SK-N-SH (cell line): ENCODE results near the gene L1TD1. TPM values are rescaled to one million over a fixed set of nuclear protein-coding genes. Genes with fewer than 3 reads are reported as not detected.

Experiments
- CTCF ChIA-PET: fragments of 300-600, 350-600 bp; formaldehyde crosslinking; extraction: SDS; loops from one replicate; lab custom pipeline; 2021; lab: Yijun Ruan, JAX
- POLR2A ChIA-PET: fragments of 350-600 bp; sonication (Branson Sonifier 250); formaldehyde crosslinking; extraction: SDS; loops from one replicate; lab custom pipeline; 2020; ENCODE audit warnings: antibody characterized with exemption, inconsistent platforms; lab: Yijun Ruan, JAX
- DNase-seq: peaks from one replicate; pipeline ENCODE4 v3.0.0; 2012
- H2AFZ ChIP-seq: fragments of 200-600 bp; sonication (generic); 2 replicates; pipeline ENCODE4 v1.8.1; 2016; ENCODE audit warnings: antibody characterized with exemption, mild to moderate bottlenecking, low read depth
- H3F3A ChIP-seq: fragments of 200-600 bp; sonication (generic); replicated peaks from 2 replicates; pipeline ENCODE3; 2016; ENCODE audit warnings: antibody characterized with exemption, mild to moderate bottlenecking; ENCODE audit not compliant: insufficient read depth
- H3K27ac ChIP-seq, 2 experiments: fragments of 200-500 bp in 1 of 2; fragments of 200-600 bp in 1 of 2; sonication (Bioruptor generic) in 1 of 2; sonication (generic), shearing (Covaris generic) in 1 of 2; 2 replicates each; pipeline versions ENCODE4 v1.5.1 to v1.6.1; 2014 to 2016; ENCODE audit warnings: low read depth in 2 of 2, inconsistent platforms in 1 of 2, low read length in 1 of 2, mild to moderate bottlenecking in 1 of 2, mixed read lengths in 1 of 2
- H3K27me3 ChIP-seq: fragments of 200-600 bp; sonication (generic), shearing (Covaris generic); 2 replicates; pipeline ENCODE4 v1.6.1; 2016; ENCODE audit warnings: mixed run types; ENCODE audit not compliant: insufficient read depth
- H3K36me3 ChIP-seq, 2 experiments: fragments of 200-500 bp in 1 of 2; fragments of 200-600 bp in 1 of 2; sonication (Bioruptor generic) in 1 of 2; sonication (generic) in 1 of 2; replicated peaks in 1 of 2; 2 replicates each; pipeline versions ENCODE3 to v1.5.1; 2014 to 2016; ENCODE audit warnings: low read length in 1 of 2, mild to moderate bottlenecking in 1 of 2; ENCODE audit not compliant: insufficient read depth in 2 of 2, control insufficient read depth in 1 of 2
- H3K4me1 ChIP-seq, 2 experiments: fragments of 200-500 bp in 1 of 2; fragments of 200-600 bp in 1 of 2; sonication (Bioruptor generic) in 1 of 2; sonication (generic), shearing (Covaris generic) in 1 of 2; 2 replicates each; pipeline versions ENCODE4 v1.5.1 to v1.6.1; 2014 to 2016; ENCODE audit warnings: low read depth in 1 of 2, low read length in 1 of 2, mixed run types in 1 of 2; ENCODE audit not compliant: insufficient read depth in 2 of 2, control insufficient read depth in 1 of 2
- H3K4me2 ChIP-seq: fragments of 200-600 bp; sonication (generic), shearing (Covaris generic); 2 replicates; pipeline ENCODE4 v1.6.1; 2017; ENCODE audit warnings: mixed run types
- H3K4me3 ChIP-seq, 2 experiments: fragments of 200-500 bp in 1 of 2; fragments of 200-600 bp in 1 of 2; sonication (Bioruptor generic) in 1 of 2; sonication (generic), shearing (Covaris generic) in 1 of 2; 2 replicates each; pipeline versions ENCODE4 v1.5.1 to v1.8.1; 2014 to 2016; ENCODE audit warnings: low read depth in 2 of 2, inconsistent platforms in 1 of 2, low read length in 1 of 2, mild to moderate bottlenecking in 1 of 2, mixed read lengths in 1 of 2, moderate library complexity in 1 of 2
- H3K79me2 ChIP-seq: fragments of 200-600 bp; sonication (generic); 2 replicates; pipeline ENCODE4 v1.8.1; 2017; ENCODE audit warnings: mild to moderate bottlenecking; ENCODE audit not compliant: insufficient read depth
- H3K9ac ChIP-seq: fragments of 200-600 bp; sonication (generic); 2 replicates; pipeline ENCODE4 v1.6.1; 2017; ENCODE audit warnings: mixed run types
- H3K9me2 ChIP-seq: fragments of 200-600 bp; sonication (generic); 2 replicates; pipeline ENCODE4 v1.6.1; 2017; ENCODE audit warnings: mixed run types
- H3K9me3 ChIP-seq: fragments of 200-600 bp; sonication (generic); 2 replicates; pipeline ENCODE4 v1.6.1; 2017; ENCODE audit warnings: mixed run types, mild to moderate bottlenecking, moderate library complexity
- H4K20me1 ChIP-seq: fragments of 200-600 bp; sonication (generic); 2 replicates; pipeline ENCODE4 v1.6.1; 2017; ENCODE audit warnings: mild to moderate bottlenecking, mixed run types; ENCODE audit not compliant: insufficient read depth
- EP300 ChIP-seq, 2 experiments: IDR thresholded peaks; 2 replicates each; pipeline versions ENCODE4 v1.4.0 to v1.6.1; 2012; ENCODE audit warnings: borderline replicate concordance in 1 of 2, low read depth in 1 of 2, low read length in 1 of 2
- EZH2phosphoT487 ChIP-seq: fragments of 200-600 bp; sonication (generic); IDR thresholded peaks from 2 replicates; pipeline ENCODE4 v1.6.1; 2017; ENCODE audit warnings: low read depth, mixed run types, mild to moderate bottlenecking, antibody characterized with exemption, moderate library complexity, borderline replicate concordance
- FOSL2 ChIP-seq: IDR thresholded peaks from 2 replicates; pipeline ENCODE4 v1.4.0; 2012; ENCODE audit warnings: low read depth, mild to moderate bottlenecking, moderate library complexity, borderline replicate concordance
- FOXM1 ChIP-seq: IDR thresholded peaks from 2 replicates; pipeline ENCODE4 v1.4.0; 2012; ENCODE audit warnings: low read depth, mild to moderate bottlenecking
- GABPA ChIP-seq: IDR thresholded peaks from 2 replicates; pipeline ENCODE4 v1.4.0; 2012; ENCODE audit warnings: low read depth, mild to moderate bottlenecking
- GATA2 ChIP-seq: sonication (generic); formaldehyde crosslinking; IDR thresholded peaks from 2 replicates; pipeline ENCODE4 v1.5.0; 2020; ENCODE audit warnings: mild to moderate bottlenecking, missing genetic modification reagents
- MXI1 ChIP-seq: IDR thresholded peaks from 2 replicates; pipeline ENCODE4 v1.6.1; 2012; ENCODE audit warnings: mild to moderate bottlenecking, low read depth, low read length, improper control_type of control experiment
- NFIC ChIP-seq: IDR thresholded peaks from 2 replicates; pipeline ENCODE4 v1.4.0; 2012; ENCODE audit warnings: borderline replicate concordance
- NRF1 ChIP-seq: IDR thresholded peaks from 2 replicates; pipeline ENCODE4 v1.6.1; 2012; ENCODE audit warnings: low read depth, mild to moderate bottlenecking, low read length
- RCOR1 ChIP-seq: fragments of 150-350 bp; IDR thresholded peaks from 2 replicates; pipeline ENCODE4 v1.6.1; 2017; ENCODE audit warnings: antibody characterized with exemption, low read length
- RFX5 ChIP-seq: IDR thresholded peaks from 2 replicates; pipeline ENCODE4 v1.6.1; 2012; ENCODE audit warnings: mild to moderate bottlenecking, improper control_type of control experiment, low read length
- RXRA ChIP-seq: IDR thresholded peaks from 2 replicates; pipeline ENCODE4 v1.4.0; 2012; ENCODE audit warnings: low read depth, mild to moderate bottlenecking, borderline replicate concordance
- SIN3A ChIP-seq: IDR thresholded peaks from 2 replicates; pipeline ENCODE4 v1.6.1; 2012; ENCODE audit warnings: low read depth, mild to moderate bottlenecking, low read length, moderate library complexity, borderline replicate concordance
- YY1 ChIP-seq: IDR thresholded peaks from 2 replicates; pipeline ENCODE4 v1.4.0; 2012; ENCODE audit warnings: low read depth, mild to moderate bottlenecking
- WGBS: methylation state at CpG from one replicate; pipeline ENCODE4 v1.1.6; 2017; ENCODE audit warnings: low lambda C conversion rate; 5-methylcytosine and 5-hydroxymethylcytosine counted together
- polyA plus RNA-seq, 3 experiments: library from polyadenylated mRNA; depleted of rRNA; stranded (reverse); fragments of >200 nt; gene quantifications; 2 replicates each; pipeline ENCODE4 v1.2.3, GENCODE V29; 2012
- TF ChIP-seq, protein P1 (sequence below): IDR thresholded peaks from 2 replicates; pipeline ENCODE4 v1.4.0; 2012; ENCODE audit warnings: low read depth, borderline replicate concordance
- TF ChIP-seq, protein P2 (sequence below): fragments of 200-600 bp; sonication (generic); IDR thresholded peaks from 2 replicates; pipeline ENCODE4 v1.6.1; 2017; ENCODE audit warnings: antibody characterized with exemption, mild to moderate bottlenecking, moderate library complexity
- TF ChIP-seq, protein P3 (sequence below): IDR thresholded peaks from 2 replicates; pipeline ENCODE4 v1.6.1; 2012; ENCODE audit warnings: mild to moderate bottlenecking, low read depth, low read length, moderate library complexity
- TF ChIP-seq, protein P4 (sequence below): IDR thresholded peaks from 2 replicates; pipeline ENCODE4 v1.4.0; 2012; ENCODE audit warnings: low read depth, borderline replicate concordance

L1TD1 gene
- polyA plus RNA-seq, 1 of the 3 experiments (the other 2 are of a cell fraction): not detected

DNA sequence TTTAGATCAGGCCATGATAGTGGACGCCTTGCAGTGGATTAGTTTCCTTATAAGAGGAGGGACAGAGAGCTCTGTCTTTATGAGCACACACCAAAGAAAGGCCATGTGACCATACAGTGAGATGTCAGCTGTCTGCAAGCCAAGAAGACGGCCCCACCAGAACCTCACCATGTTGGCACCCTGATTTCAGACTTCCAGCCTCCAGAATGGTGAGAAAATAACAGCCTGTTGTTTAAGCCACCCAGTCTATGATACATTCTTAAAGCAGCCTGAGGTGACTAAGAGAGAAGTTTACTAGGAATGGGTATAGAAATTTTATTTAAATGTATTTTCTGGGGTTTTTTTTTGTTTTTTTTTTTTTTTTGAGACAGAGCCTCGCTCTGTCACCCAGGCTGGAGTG, 29.5 kb downstream of the L1TD1 start:
- Histone ChIP-seq H3K9me3 (no peaks in the 10 kb centered on the region), H3K27me3 (no peaks in the 10 kb centered on the region), H2AFZ (no peak overlapping the region), H3K36me3 (no peaks in the 10 kb centered on the region), H3K79me2 (no peaks in the 10 kb centered on the region)
- ChIA-PET POLR2A (no interaction called here), CTCF (no interaction called here)
- TF ChIP-seq SIN3A (no peak), GATA2 (CRISPR knock-in tag) (no peak), GABPA (no peak), RCOR1 (no peak)
- TF ChIP-seq, all 33 proteins: peak for 0
- Histone ChIP-seq H3K9ac (no peak overlapping the region), H3K4me3 (no peak overlapping the region), H3K4me1 (peaks cover 0 to 4% of the 10 kb centered on the region in 2 experiments; a peak in 1 of 4 replicates), H3K9me2 (no peaks in the 10 kb centered on the region), H4K20me1 (no peaks in the 10 kb centered on the region), H3K27ac (no peak overlapping the region), H3K4me2 (no peak overlapping the region), H3F3A (no peaks in the 10 kb centered on the region)
- WGBS: 47% methylated on average over 2 of the region's 3 CpGs
- no peak for DNase-seq

DNA sequence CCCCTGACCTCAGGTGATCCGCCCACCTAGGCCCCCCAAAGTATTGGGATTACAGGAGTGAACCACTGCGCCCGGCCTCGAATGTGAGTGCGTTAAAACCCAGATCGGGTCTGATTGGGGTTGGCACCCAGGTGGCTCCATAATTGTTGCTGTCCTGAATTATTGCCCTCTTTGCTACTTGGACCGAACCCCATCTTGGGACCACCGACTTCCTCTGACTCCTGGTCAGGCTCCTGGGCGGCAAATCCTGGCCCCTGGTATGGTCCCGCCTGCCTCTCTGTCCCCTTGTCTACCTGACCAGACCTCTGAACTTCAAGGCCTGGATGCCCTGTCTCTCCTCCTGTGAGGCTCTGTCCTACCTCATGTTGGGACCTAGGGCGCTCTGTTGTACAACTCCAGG, 32.8 kb downstream of the L1TD1 start:
- WGBS: 72% methylated on average over 11 of the region's 11 CpGs

More for the DNA sequence above, 32.8 kb downstream of the L1TD1 start:
- H3K36me3 ChIP-seq: no peaks in the 10 kb centered on the region
- no peaks in the 10 kb centered on the region for H3K9me3 ChIP-seq
- H3K4me3 ChIP-seq: no peak overlapping the region
- CTCF ChIA-PET: interaction anchor here (0.7 to 1.6 kb wide), 3 partner anchors 15 to 45 kb away, joined by 3 to 4 read pairs (median 3); no protein-coding TSS in a partner anchor
- no peak overlapping the region for H3K9ac ChIP-seq
- TF ChIP-seq FOSL2: no peak
- TF ChIP-seq MXI1: no peak
- TF ChIP-seq YY1: no peak
- TF ChIP-seq NFIC: no peak
- no peak for TF ChIP-seq EZH2phosphoT487
- TF ChIP-seq, protein P1, sequence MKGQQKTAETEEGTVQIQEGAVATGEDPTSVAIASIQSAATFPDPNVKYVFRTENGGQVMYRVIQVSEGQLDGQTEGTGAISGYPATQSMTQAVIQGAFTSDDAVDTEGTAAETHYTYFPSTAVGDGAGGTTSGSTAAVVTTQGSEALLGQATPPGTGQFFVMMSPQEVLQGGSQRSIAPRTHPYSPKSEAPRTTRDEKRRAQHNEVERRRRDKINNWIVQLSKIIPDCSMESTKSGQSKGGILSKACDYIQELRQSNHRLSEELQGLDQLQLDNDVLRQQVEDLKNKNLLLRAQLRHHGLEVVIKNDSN: no peak
- TF ChIP-seq EP300 (IDR thresholded peaks at IDR 0.05; ENCODE audit: borderline replicate concordance in 1 of 2, low read depth in 1 of 2, low read length in 1 of 2): no peak
- TF ChIP-seq GATA2 (CRISPR knock-in tag): no peak
- TF ChIP-seq FOXM1: no peak
- no peak for TF ChIP-seq RXRA
- TF ChIP-seq, protein P2, sequence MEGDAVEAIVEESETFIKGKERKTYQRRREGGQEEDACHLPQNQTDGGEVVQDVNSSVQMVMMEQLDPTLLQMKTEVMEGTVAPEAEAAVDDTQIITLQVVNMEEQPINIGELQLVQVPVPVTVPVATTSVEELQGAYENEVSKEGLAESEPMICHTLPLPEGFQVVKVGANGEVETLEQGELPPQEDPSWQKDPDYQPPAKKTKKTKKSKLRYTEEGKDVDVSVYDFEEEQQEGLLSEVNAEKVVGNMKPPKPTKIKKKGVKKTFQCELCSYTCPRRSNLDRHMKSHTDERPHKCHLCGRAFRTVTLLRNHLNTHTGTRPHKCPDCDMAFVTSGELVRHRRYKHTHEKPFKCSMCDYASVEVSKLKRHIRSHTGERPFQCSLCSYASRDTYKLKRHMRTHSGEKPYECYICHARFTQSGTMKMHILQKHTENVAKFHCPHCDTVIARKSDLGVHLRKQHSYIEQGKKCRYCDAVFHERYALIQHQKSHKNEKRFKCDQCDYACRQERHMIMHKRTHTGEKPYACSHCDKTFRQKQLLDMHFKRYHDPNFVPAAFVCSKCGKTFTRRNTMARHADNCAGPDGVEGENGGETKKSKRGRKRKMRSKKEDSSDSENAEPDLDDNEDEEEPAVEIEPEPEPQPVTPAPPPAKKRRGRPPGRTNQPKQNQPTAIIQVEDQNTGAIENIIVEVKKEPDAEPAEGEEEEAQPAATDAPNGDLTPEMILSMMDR: no peak
- TF ChIP-seq NRF1: no peak
- TF ChIP-seq RFX5: no peak
- TF ChIP-seq, protein P3, sequence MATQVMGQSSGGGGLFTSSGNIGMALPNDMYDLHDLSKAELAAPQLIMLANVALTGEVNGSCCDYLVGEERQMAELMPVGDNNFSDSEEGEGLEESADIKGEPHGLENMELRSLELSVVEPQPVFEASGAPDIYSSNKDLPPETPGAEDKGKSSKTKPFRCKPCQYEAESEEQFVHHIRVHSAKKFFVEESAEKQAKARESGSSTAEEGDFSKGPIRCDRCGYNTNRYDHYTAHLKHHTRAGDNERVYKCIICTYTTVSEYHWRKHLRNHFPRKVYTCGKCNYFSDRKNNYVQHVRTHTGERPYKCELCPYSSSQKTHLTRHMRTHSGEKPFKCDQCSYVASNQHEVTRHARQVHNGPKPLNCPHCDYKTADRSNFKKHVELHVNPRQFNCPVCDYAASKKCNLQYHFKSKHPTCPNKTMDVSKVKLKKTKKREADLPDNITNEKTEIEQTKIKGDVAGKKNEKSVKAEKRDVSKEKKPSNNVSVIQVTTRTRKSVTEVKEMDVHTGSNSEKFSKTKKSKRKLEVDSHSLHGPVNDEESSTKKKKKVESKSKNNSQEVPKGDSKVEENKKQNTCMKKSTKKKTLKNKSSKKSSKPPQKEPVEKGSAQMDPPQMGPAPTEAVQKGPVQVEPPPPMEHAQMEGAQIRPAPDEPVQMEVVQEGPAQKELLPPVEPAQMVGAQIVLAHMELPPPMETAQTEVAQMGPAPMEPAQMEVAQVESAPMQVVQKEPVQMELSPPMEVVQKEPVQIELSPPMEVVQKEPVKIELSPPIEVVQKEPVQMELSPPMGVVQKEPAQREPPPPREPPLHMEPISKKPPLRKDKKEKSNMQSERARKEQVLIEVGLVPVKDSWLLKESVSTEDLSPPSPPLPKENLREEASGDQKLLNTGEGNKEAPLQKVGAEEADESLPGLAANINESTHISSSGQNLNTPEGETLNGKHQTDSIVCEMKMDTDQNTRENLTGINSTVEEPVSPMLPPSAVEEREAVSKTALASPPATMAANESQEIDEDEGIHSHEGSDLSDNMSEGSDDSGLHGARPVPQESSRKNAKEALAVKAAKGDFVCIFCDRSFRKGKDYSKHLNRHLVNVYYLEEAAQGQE: no peak
- TF ChIP-seq, protein P4, sequence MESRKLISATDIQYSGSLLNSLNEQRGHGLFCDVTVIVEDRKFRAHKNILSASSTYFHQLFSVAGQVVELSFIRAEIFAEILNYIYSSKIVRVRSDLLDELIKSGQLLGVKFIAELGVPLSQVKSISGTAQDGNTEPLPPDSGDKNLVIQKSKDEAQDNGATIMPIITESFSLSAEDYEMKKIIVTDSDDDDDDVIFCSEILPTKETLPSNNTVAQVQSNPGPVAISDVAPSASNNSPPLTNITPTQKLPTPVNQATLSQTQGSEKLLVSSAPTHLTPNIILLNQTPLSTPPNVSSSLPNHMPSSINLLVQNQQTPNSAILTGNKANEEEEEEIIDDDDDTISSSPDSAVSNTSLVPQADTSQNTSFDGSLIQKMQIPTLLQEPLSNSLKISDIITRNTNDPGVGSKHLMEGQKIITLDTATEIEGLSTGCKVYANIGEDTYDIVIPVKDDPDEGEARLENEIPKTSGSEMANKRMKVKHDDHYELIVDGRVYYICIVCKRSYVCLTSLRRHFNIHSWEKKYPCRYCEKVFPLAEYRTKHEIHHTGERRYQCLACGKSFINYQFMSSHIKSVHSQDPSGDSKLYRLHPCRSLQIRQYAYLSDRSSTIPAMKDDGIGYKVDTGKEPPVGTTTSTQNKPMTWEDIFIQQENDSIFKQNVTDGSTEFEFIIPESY: no peak
- no peaks in the 10 kb centered on the region for H3K79me2 ChIP-seq
- DNase-seq: no peak
- H3K27ac ChIP-seq: no peak overlapping the region
- H3K4me1 ChIP-seq: peaks cover 0 to 16% of the 10 kb centered on the region in 2 experiments; a peak in 1 of 4 replicates
- H4K20me1 ChIP-seq: no peaks in the 10 kb centered on the region
- no peaks in the 10 kb centered on the region for H3K9me2 ChIP-seq
- no peak overlapping the region for H3K4me2 ChIP-seq
- no peaks in the 10 kb centered on the region for H3K27me3 ChIP-seq
- H2AFZ ChIP-seq: no peak overlapping the region
- POLR2A ChIA-PET: interaction anchor here (1.0 kb wide), 1 partner anchor 209 kb away, joined by 3 read pairs; no protein-coding TSS in a partner anchor
- no peaks in the 10 kb centered on the region for H3F3A ChIP-seq
